MCF 10A (cell line): ENCODE data around the gene KDM5B. TPM values are rescaled to one million over a fixed set of nuclear protein-coding genes. Genes with fewer than 3 reads are reported as not detected.

Experiments
- BruUV-seq: library from RNA; stranded (reverse); fragments of 400-500 nt; replicated peaks from 2 replicates; lab custom pipeline; 2021; lab: Mats Ljungman, UMichigan
- CTCF ChIA-PET: fragments of 300-600 bp; sonication (Branson Sonifier 250); formaldehyde crosslinking; extraction: SDS; loops from one replicate; lab custom pipeline; 2021; ENCODE audit warnings: antibody characterized with exemption, inconsistent platforms; lab: Yijun Ruan, JAX
- POLR2A ChIA-PET: fragments of 300-600, 350-650 bp; sonication (Branson Sonifier 250); formaldehyde crosslinking; extraction: SDS; loops from one replicate; lab custom pipeline; 2020; ENCODE audit warnings: antibody characterized with exemption, inconsistent platforms; lab: Yijun Ruan, JAX
- DNase-seq: peaks from one replicate; pipeline ENCODE4 v3.0.0-alpha.2; 2018; ENCODE audit not compliant: unreplicated experiment
- H3K27ac Mint-ChIP-seq: one replicate; pipeline ENCODE4 v1.8.0; 2022; ENCODE audit warnings: mild to moderate bottlenecking, low read depth, mixed read lengths; ENCODE audit not compliant: unreplicated experiment
- H3K27me3 Mint-ChIP-seq: one replicate; pipeline ENCODE4 v1.8.0; 2022; ENCODE audit warnings: mixed read lengths; ENCODE audit not compliant: insufficient read depth, unreplicated experiment
- H3K36me3 Mint-ChIP-seq: one replicate; pipeline ENCODE4 v1.8.0; 2022; ENCODE audit warnings: mild to moderate bottlenecking, moderate library complexity, mixed read lengths; ENCODE audit not compliant: insufficient read depth, unreplicated experiment
- H3K4me1 Mint-ChIP-seq: one replicate; pipeline ENCODE4 v1.8.0; 2022; ENCODE audit warnings: mixed read lengths; ENCODE audit not compliant: insufficient read depth, unreplicated experiment
- H3K4me3 Mint-ChIP-seq: one replicate; pipeline ENCODE4 v1.8.0; 2022; ENCODE audit warnings: mild to moderate bottlenecking, moderate library complexity, mixed read lengths; ENCODE audit not compliant: unreplicated experiment
- H3K9me3 Mint-ChIP-seq: one replicate; pipeline ENCODE4 v1.8.0; 2022; ENCODE audit warnings: mixed read lengths; ENCODE audit not compliant: unreplicated experiment
- CTCF ChIP-seq: fragments of 200-600 bp; IDR thresholded peaks from one replicate; pipeline ENCODE4 v1.8.0; 2022; ENCODE audit warnings: antibody characterized with exemption, mild to moderate bottlenecking; ENCODE audit not compliant: unreplicated experiment
- intact Hi-C: fragments of 100-400 bp; cut with micrococcal nuclease; formaldehyde crosslinking; loops from 2 replicates; pipeline ENCODE4 v1.14.1; 2022
- total RNA-seq: library from RNA; stranded (reverse); gene quantifications from 2 replicates; pipeline ENCODE4 v1.2.3, GENCODE V29; 2022

Gene KDM5B
- total RNA-seq, 1 experiment from 2014 or later = 180 TPM

DNA sequence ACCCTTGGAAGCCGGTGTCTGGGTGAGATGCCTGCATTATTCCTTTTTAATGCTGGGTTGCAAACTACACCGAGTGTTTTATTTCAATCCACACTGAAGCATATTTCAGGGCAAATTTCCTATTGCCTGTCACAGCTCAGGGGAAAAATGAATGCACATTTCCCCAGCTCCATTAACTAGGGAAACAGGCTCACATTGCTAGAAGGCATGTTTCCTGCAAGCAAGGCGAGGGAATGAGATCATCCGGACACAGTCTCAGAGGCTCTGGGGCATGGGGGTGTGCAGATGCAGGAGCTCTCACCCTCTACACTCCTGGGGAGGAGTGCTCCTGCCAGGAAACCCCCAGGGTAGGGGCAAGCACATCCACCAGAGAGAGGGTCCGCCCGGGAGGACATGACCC is 122.6 kb downstream of the KDM5B start:
- Mint-ChIP-seq H3K27me3 (peaks cover 89% of the 10 kb centered on the region), H3K27ac (no peak overlapping the region), H3K9me3 (no peaks in the 10 kb centered on the region), H3K4me3 (no peak overlapping the region), H3K36me3 (no peaks in the 10 kb centered on the region), H3K4me1 (no peaks in the 10 kb centered on the region)
- POLR2A ChIA-PET = no interaction called here
- no TSS peak for BruUV-seq
- TF ChIP-seq CTCF = no peak
- no peak for DNase-seq
- intact Hi-C loops = no loop called here
- CTCF ChIA-PET = interaction anchor here (0.7 to 1.8 kb wide), 4 partner anchors 9 to 500 kb away, joined by 3 to 10 read pairs (median 4); no protein-coding TSS in a partner anchor

DNA sequence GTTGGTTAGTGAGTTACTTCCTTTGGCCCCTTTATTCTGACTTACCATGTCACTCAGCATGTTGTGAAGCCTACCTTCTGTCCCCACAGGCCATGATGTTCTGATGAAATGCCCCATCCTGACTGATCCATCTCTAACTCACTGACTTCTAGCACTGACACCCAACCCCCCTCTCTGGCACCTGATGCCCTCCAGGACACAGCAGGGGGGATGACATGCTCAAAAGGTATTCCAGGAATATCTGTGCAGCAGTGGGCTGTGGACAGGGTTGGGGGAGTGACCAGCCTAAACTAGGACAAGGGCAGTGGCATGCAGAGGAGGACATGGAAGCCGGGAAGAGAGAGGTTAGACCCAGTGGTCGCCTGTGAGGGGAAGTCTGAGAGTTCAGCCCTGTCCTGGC is 123.5 kb downstream of the KDM5B start:
- no peaks in the 10 kb centered on the region for H3K36me3 Mint-ChIP-seq
- H3K27ac Mint-ChIP-seq = no peak overlapping the region
- no peak for TF ChIP-seq CTCF
- no peak for DNase-seq
- intact Hi-C loops = no loop called here
- peaks cover 89% of the 10 kb centered on the region for H3K27me3 Mint-ChIP-seq
- no peak overlapping the region for H3K4me3 Mint-ChIP-seq
- no peaks in the 10 kb centered on the region for H3K4me1 Mint-ChIP-seq
- ChIA-PET POLR2A (no interaction called here), CTCF (no interaction called here)
- H3K9me3 Mint-ChIP-seq = no peaks in the 10 kb centered on the region
- no TSS peak for BruUV-seq

DNA sequence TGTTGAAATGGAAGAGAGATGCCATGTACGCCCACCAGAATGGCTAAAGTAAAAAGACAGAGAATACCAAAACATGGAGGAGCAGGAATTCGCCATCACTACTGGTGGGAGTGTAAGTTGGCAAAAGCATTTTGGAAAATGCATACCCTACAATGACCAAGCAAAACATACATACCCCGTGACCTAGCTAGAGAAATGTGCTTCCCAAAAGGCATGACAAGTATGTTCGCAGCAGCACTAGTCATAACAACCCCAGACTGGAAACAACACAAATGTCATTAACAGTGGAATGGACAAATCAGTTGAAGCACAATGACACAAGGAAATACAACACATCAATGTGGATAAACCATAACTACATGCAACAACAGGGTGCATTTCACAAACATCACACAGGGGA is 125.2 kb downstream of the KDM5B start:
- TF ChIP-seq CTCF = no peak
- H3K36me3 Mint-ChIP-seq = no peaks in the 10 kb centered on the region
- ChIA-PET CTCF (interaction anchor here (1.0 to 1.4 kb wide), 3 partner anchors 23 to 219 kb away, joined by 3 to 4 read pairs (median 3); no protein-coding TSS in a partner anchor), POLR2A (interaction anchor here (0.9 to 1.7 kb wide), 4 partner anchors 10 to 36 kb away, joined by 3 to 4 read pairs (median 4); no protein-coding TSS in a partner anchor)
- H3K4me1 Mint-ChIP-seq = no peaks in the 10 kb centered on the region
- intact Hi-C loops = no loop called here
- no peak for DNase-seq
- peaks cover 89% of the 10 kb centered on the region for H3K27me3 Mint-ChIP-seq
- no peak overlapping the region for H3K4me3 Mint-ChIP-seq
- H3K9me3 Mint-ChIP-seq = no peaks in the 10 kb centered on the region
- BruUV-seq = no TSS peak
- no peak overlapping the region for H3K27ac Mint-ChIP-seq

- H3K4me3 Mint-ChIP-seq = no peak overlapping the region
- H3K9me3 Mint-ChIP-seq = no peaks in the 10 kb centered on the region
- no peak for TF ChIP-seq CTCF
- no peaks in the 10 kb centered on the region for H3K4me1 Mint-ChIP-seq
- peaks cover 87% of the 10 kb centered on the region for H3K27me3 Mint-ChIP-seq
- no peaks in the 10 kb centered on the region for H3K36me3 Mint-ChIP-seq
- DNase-seq = no peak
- no TSS peak for BruUV-seq
- no peak overlapping the region for H3K27ac Mint-ChIP-seq
- ChIA-PET CTCF (interaction anchor here (1.1 to 1.8 kb wide), 5 partner anchors 10 to 37 kb away, joined by 3 to 7 read pairs (median 3); no protein-coding TSS in a partner anchor), POLR2A (interaction anchor here (0.9 to 1.7 kb wide), 5 partner anchors 10 to 37 kb away, joined by 3 to 4 read pairs (median 4); no protein-coding TSS in a partner anchor)
- intact Hi-C loops = no loop called here
Observed at GRCh38 chr1:202682477-202682876, 125.7 kb downstream of the KDM5B start.
